C4-2B (cell line): ENCODE data around the gene PTBP3.

ENCODE experiments used
- ZFX ChIP-seq: fragments of 450-650 bp; IDR thresholded peaks from 2 replicates; pipeline ENCODE4 v1.6.1; 2017
- TF ChIP-seq, protein P1 (sequence below): fragments of 450-650 bp; conservative IDR thresholded peaks from 2 replicates; pipeline ENCODE4 v1.5.1; 2017; ENCODE audit warnings: mild to moderate bottlenecking

DNA sequence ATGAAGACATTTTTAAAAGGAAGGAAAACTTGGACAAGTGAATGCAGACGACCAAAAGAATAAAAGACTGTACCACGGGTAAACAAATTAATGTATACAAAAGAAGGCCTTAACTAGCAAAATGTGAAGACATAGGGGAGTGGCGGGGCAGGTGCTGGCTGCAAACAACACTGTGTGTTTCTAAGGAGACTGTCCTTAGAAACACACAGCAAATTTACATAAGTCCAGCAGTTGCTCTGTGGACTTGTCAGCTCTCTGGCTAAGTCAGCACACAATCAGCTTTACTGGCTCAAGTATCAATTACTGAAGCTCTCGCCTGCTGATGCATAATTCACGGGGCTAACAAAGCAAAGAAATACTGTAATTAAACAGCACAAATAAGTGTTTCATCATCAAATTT lies 24.8 kb downstream of the PTBP3 start:
- TF ChIP-seq, protein P1, sequence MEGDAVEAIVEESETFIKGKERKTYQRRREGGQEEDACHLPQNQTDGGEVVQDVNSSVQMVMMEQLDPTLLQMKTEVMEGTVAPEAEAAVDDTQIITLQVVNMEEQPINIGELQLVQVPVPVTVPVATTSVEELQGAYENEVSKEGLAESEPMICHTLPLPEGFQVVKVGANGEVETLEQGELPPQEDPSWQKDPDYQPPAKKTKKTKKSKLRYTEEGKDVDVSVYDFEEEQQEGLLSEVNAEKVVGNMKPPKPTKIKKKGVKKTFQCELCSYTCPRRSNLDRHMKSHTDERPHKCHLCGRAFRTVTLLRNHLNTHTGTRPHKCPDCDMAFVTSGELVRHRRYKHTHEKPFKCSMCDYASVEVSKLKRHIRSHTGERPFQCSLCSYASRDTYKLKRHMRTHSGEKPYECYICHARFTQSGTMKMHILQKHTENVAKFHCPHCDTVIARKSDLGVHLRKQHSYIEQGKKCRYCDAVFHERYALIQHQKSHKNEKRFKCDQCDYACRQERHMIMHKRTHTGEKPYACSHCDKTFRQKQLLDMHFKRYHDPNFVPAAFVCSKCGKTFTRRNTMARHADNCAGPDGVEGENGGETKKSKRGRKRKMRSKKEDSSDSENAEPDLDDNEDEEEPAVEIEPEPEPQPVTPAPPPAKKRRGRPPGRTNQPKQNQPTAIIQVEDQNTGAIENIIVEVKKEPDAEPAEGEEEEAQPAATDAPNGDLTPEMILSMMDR, result no peak
- no peak for TF ChIP-seq ZFX
